OCI-LY1 (cell line): Measurements from ENCODE around the gene F7.

Experiments
- CTCF ChIP-seq: fragments of 200-600 bp; sonication (generic), shearing (Covaris generic); IDR thresholded peaks from 2 replicates; pipeline ENCODE4 v1.5.1; 2017; ENCODE audit warnings: mild to moderate bottlenecking, antibody characterized with exemption, low read length, moderate library complexity, mixed read lengths
- EZH2 ChIP-seq: fragments of 200-600 bp; sonication (generic), shearing (Covaris generic); IDR thresholded peaks from 2 replicates; pipeline ENCODE4 v1.8.0; 2017; ENCODE audit warnings: borderline replicate concordance, mixed run types, mild to moderate bottlenecking, antibody characterized with exemption, low read length, moderate library complexity, mixed read lengths

DNA sequence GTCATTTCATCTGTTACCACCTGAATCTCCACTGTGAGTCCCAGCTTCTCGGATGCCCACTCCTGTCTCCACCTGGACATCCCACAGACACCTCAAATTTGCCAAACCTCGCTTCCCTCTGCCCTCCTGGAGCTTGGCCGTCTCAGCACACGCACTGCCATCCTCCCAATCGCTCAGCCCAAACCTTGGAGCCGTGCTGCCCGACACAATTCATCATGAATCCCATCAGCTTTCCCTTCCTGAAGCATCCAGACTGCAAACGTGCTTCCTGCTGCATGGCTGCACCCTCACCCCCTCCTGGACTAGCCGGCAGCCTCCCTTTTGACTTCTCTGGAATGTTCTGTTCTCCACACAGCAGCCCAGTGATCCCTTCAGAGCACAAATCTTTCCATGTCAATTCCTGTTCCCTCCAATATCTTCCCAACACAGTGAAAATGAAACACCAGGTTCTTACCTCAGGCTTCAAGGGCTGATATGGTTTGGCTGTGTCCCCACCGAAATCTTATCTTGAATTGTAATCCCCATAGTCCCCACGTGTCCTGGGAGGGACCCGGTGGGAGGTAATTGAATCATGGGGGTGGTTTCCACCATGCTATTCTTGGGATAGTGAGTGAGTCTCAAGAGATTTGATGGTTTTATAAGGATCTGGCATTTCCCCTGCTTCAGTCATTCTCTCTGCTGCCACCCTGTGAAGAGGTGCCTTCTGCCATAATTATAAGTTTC is 51.8 kb downstream of the F7 start:
- no peak for TF ChIP-seq CTCF
- TF ChIP-seq EZH2 = no peak
